Fibroblast of lung (primary cell): Measurements from ENCODE around the gene PTPN14. TPM values are rescaled to one million over a fixed set of nuclear protein-coding genes. Genes with fewer than 3 reads are reported as not detected.

Source experiments
- DNase-seq, 2 donors: peaks; one replicate each; pipeline versions ENCODE4 v3.0.0 to v3.0.0-alpha.2; 2010; ENCODE audit warnings: low read depth in 2 of 2
- H2AFZ ChIP-seq: 2 replicates; pipeline ENCODE4 v1.5.1; 2012; ENCODE audit warnings: low read length, control low read depth, inconsistent platforms
- H3K27ac ChIP-seq: 2 replicates; pipeline ENCODE4 v1.5.1; 2011; ENCODE audit warnings: low read length, control low read depth; ENCODE audit not compliant: insufficient read depth
- H3K27me3 ChIP-seq: 2 replicates; pipeline ENCODE4 v1.5.1; 2011; ENCODE audit warnings: mild to moderate bottlenecking, low read length; ENCODE audit not compliant: control insufficient read depth, insufficient read depth
- H3K36me3 ChIP-seq: 2 replicates; pipeline ENCODE4 v1.5.1; 2011; ENCODE audit warnings: low read length; ENCODE audit not compliant: control insufficient read depth, insufficient read depth
- H3K4me1 ChIP-seq: 2 replicates; pipeline ENCODE4 v1.5.1; 2011; ENCODE audit warnings: low read length; ENCODE audit not compliant: control insufficient read depth, insufficient read depth; ENCODE audit errors: extremely low read depth
- H3K4me2 ChIP-seq: 2 replicates; pipeline ENCODE4 v1.5.1; 2011; ENCODE audit warnings: low read length, control low read depth; ENCODE audit not compliant: insufficient read depth; ENCODE audit errors: extremely low read depth
- H3K4me3 ChIP-seq, 4 experiments: fragments of 200-600 bp in 1 of 4; sonication (generic) in 1 of 4; replicated peaks in 1 of 4; 2 replicates each; pipeline ENCODE4 v1.5.1; 2011 to 2016; ENCODE audit warnings: low read length in 4 of 4, low read depth in 3 of 4, mild to moderate bottlenecking in 3 of 4, control low read depth in 2 of 4, inconsistent platforms in 1 of 4, mixed read lengths in 1 of 4; ENCODE audit not compliant: insufficient read depth in 1 of 4; ENCODE audit errors: control extremely low read depth in 1 of 4
- H3K79me2 ChIP-seq: 2 replicates; pipeline ENCODE4 v1.5.1; 2012; ENCODE audit warnings: mild to moderate bottlenecking, low read length, inconsistent platforms; ENCODE audit not compliant: control insufficient read depth, insufficient read depth
- H3K9ac ChIP-seq: 2 replicates; pipeline ENCODE4 v1.5.1; 2011; ENCODE audit warnings: mild to moderate bottlenecking, low read length, control low read depth; ENCODE audit not compliant: insufficient read depth
- H3K9me3 ChIP-seq: 2 replicates; pipeline ENCODE4 v1.5.1; 2012; ENCODE audit warnings: low read depth, low read length; ENCODE audit not compliant: control insufficient read depth, insufficient read depth
- H4K20me1 ChIP-seq: 2 replicates; pipeline ENCODE4 v1.5.1; 2011; ENCODE audit warnings: low read length; ENCODE audit not compliant: control insufficient read depth, insufficient read depth; ENCODE audit errors: extremely low read depth
- EZH2 ChIP-seq: IDR thresholded peaks from 2 replicates; pipeline ENCODE4 v1.5.1; 2012; ENCODE audit warnings: low read length, control low read depth, mild to moderate bottlenecking; ENCODE audit errors: missing control alignments
- polyA plus RNA-seq, 2 donors: library from polyadenylated mRNA; depleted of rRNA in 1 of 2; stranded (reverse) in 1 of 2; unstranded in 1 of 2; fragments of >200 nt; gene quantifications; 2 replicates each; pipeline ENCODE4 v1.2.1, GENCODE V29; 2011 to 2012; ENCODE audit warnings: missing spikeins in 1 of 2
- total RNA-seq: library from RNA; depleted of rRNA; stranded (reverse); fragments of >200 nt; gene quantifications from 2 replicates; pipeline ENCODE4 v1.2.1, GENCODE V29; 2014
- TF ChIP-seq, protein P1 (sequence below), 2 donors: IDR thresholded peaks in 1 of 2; conservative IDR thresholded peaks in 1 of 2; 1 replicate in 1 of 2; 2 replicates in 1 of 2; pipeline ENCODE4 v1.5.1; 2011 to 2012; ENCODE audit warnings: low read length in 2 of 2, control low read depth in 1 of 2, inconsistent platforms in 1 of 2, low read depth in 1 of 2, mild to moderate bottlenecking in 1 of 2

Gene PTPN14
- total and polyA plus RNA-seq, 2 donors (not counting 1 experiment from before 2014, with no cell fraction given), result 38.7 to 56.1 TPM

DNA sequence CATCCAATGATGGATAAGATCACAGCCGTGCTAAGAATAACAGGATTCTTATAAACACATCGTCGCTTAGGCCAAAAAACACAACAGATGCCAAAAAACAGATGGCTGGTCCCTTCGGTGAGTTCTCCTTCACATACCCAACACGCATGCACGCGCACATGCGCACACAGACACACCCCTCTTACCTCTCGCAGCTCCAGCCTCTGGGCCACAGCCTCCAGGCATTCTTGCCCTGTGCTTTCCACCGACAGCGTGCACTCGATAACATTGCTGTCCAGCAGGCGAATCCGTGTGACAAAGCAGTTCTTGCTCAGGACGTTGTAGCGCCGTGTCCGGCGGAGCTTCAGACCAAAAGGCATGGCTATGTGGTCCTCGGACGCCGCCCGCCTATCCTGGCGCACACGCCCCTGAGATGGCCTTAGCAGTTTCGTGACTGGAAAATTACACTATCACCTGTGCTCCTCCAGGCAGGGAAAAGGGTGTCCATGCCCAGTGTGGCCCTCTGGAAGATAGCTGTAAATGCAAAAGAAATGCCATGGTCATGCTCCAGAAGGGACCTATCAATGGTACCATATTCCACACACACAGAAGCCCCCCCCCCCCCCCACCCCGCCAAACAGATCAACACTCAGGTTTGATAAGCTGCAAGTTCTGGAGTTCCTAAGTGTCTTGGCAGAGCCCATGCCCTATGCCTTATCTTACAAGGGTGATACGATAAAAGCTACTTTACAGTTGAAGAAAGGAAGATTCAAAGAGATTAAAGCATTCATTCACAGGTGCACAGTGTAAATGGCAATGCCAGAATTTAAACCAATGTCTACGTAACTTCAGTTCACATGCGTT, 86.7 kb downstream of the PTPN14 start:
- Histone ChIP-seq H3K9ac (no peak overlapping the region), H2AFZ (no peak overlapping the region), H3K27ac (no peak overlapping the region), H3K9me3 (no peaks in the 10 kb centered on the region), H4K20me1 (no peaks in the 10 kb centered on the region), H3K4me2 (no peak overlapping the region), H3K79me2 (peaks cover 57% of the 10 kb centered on the region), H3K4me3 (no peak overlapping the region), H3K4me1 (no peaks in the 10 kb centered on the region), H3K27me3 (no peaks in the 10 kb centered on the region), H3K36me3 (peaks cover 6% of the 10 kb centered on the region)
- DNase-seq, result no peak
- TF ChIP-seq, protein P1, sequence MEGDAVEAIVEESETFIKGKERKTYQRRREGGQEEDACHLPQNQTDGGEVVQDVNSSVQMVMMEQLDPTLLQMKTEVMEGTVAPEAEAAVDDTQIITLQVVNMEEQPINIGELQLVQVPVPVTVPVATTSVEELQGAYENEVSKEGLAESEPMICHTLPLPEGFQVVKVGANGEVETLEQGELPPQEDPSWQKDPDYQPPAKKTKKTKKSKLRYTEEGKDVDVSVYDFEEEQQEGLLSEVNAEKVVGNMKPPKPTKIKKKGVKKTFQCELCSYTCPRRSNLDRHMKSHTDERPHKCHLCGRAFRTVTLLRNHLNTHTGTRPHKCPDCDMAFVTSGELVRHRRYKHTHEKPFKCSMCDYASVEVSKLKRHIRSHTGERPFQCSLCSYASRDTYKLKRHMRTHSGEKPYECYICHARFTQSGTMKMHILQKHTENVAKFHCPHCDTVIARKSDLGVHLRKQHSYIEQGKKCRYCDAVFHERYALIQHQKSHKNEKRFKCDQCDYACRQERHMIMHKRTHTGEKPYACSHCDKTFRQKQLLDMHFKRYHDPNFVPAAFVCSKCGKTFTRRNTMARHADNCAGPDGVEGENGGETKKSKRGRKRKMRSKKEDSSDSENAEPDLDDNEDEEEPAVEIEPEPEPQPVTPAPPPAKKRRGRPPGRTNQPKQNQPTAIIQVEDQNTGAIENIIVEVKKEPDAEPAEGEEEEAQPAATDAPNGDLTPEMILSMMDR (conservative IDR thresholded peaks at IDR 0.05 in 1 of 2, IDR thresholded peaks at IDR 0.05 in 1 of 2; ENCODE audit: low read depth in 1 of 2, low read length in 2 of 2), result no peak
- no peak for TF ChIP-seq EZH2

- Histone ChIP-seq H3K4me3 (no peak overlapping the region), H3K27me3 (no peaks in the 10 kb centered on the region), H3K4me1 (no peaks in the 10 kb centered on the region), H3K36me3 (peaks cover 6% of the 10 kb centered on the region), H3K79me2 (peaks cover 50% of the 10 kb centered on the region), H3K9me3 (no peaks in the 10 kb centered on the region), H3K27ac (no peak overlapping the region), H3K4me2 (no peak overlapping the region), H3K9ac (no peak overlapping the region), H2AFZ (no peak overlapping the region), H4K20me1 (no peaks in the 10 kb centered on the region)
- peak in 1 of 2 donors; percentile 37 for DNase-seq
- TF ChIP-seq EZH2, result no peak
- TF ChIP-seq, protein P1 (conservative IDR thresholded peaks at IDR 0.05 in 1 of 2, IDR thresholded peaks at IDR 0.05 in 1 of 2; ENCODE audit: low read depth in 1 of 2, low read length in 2 of 2), result no peak
Observed at GRCh38 chr1:214463596-214463995, 87.8 kb downstream of the PTPN14 start.

DNA sequence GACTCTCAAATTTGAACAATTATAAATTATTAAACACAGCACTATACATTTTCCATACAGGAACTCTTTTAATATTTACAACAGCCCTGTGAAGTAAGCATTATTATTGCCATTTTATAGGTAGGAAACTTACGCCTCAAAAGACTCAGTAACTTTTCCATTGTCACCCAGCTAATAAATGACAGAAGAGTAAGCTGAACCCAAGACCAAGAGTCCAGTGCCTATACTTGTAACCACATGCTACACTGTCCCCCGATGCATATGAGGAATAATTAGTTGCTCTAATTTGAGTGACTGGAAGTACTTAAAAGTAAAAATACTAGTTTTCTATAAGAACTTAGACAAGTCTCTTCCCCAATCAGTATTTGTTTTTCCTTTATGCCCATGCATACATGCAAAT, 88.5 kb downstream of the PTPN14 start:
- H4K20me1 ChIP-seq, result no peaks in the 10 kb centered on the region
- TF ChIP-seq, protein P1 (conservative IDR thresholded peaks at IDR 0.05 in 1 of 2, IDR thresholded peaks at IDR 0.05 in 1 of 2; ENCODE audit: low read depth in 1 of 2, low read length in 2 of 2), result no peak
- TF ChIP-seq EZH2, result no peak

More for the DNA sequence above, 88.5 kb downstream of the PTPN14 start:
- H3K9ac ChIP-seq, result no peak overlapping the region
- no peaks in the 10 kb centered on the region for H3K27me3 ChIP-seq
- no peak for DNase-seq
- peaks cover 54% of the 10 kb centered on the region for H3K79me2 ChIP-seq
- H3K4me3 ChIP-seq, result no peak overlapping the region
- H2AFZ ChIP-seq, result no peak overlapping the region
- H3K27ac ChIP-seq, result no peak overlapping the region
- H3K36me3 ChIP-seq, result peaks cover 6% of the 10 kb centered on the region
- no peak overlapping the region for H3K4me2 ChIP-seq
- no peaks in the 10 kb centered on the region for H3K9me3 ChIP-seq
- no peaks in the 10 kb centered on the region for H3K4me1 ChIP-seq
